HCT116 (cell line): ENCODE data around the gene NFIB. TPM values are rescaled to one million over a fixed set of nuclear protein-coding genes. Genes with fewer than 3 reads are reported as not detected.

ENCODE experiments used
- ATAC-seq: fragments of 200-7000 bp; cut with Tn5 transposase; 2 replicates; pipeline ENCODE4 v1.9.1; 2020; ENCODE audit warnings: mild to moderate bottlenecking, moderate library complexity
- BruUV-seq: library from RNA; stranded (reverse); fragments of 400-500 nt; replicated peaks from 2 replicates; lab custom pipeline; 2021; lab: Mats Ljungman, UMichigan
- CTCF ChIA-PET: fragments of 300-600 bp; sonication (Branson Sonifier 250); formaldehyde crosslinking; loops from one replicate; lab custom pipeline; 2021; ENCODE audit warnings: antibody characterized with exemption; lab: Charles Lee
- POLR2A ChIA-PET: fragments of 300-600, 350-600 bp; sonication (Branson Sonifier 250); formaldehyde crosslinking; loops from one replicate; lab custom pipeline; 2021; ENCODE audit warnings: antibody characterized with exemption; lab: Charles Lee
- RAD21 ChIA-PET, 2 experiments: fragments of 300-600 bp; sonication (Branson Sonifier 250); formaldehyde crosslinking; loops; one replicate each; lab custom pipeline; 2023; ENCODE audit warnings: low total read pairs in 2 of 2; ENCODE audit not compliant: uncharacterized antibody in 2 of 2, unreplicated experiment in 2 of 2, low non-redundant PET in 1 of 2; lab: Charles Lee
- DNase-seq: peaks from one replicate; pipeline ENCODE4 v3.0.0-alpha.2; 2010; ENCODE audit warnings: low read depth, low spot score
- H2AFZ ChIP-seq: fragments of 200-600 bp; shearing (Covaris generic), sonication (generic); 2 replicates; pipeline ENCODE4 v1.6.1; 2017; ENCODE audit warnings: low read depth, mixed run types, mixed read lengths, antibody characterized with exemption, low read length; ENCODE audit not compliant: poor library complexity, severe bottlenecking
- H3K27ac ChIP-seq: 2 replicates; pipeline ENCODE4 v1.5.1; 2012; ENCODE audit warnings: low read depth, low read length
- H3K27me3 ChIP-seq: fragments of 200-600 bp; sonication (generic); 2 replicates; pipeline ENCODE4 v1.6.1; 2016; ENCODE audit warnings: mixed run types, low read length, mixed read lengths; ENCODE audit not compliant: insufficient read depth
- H3K36me3 ChIP-seq, 2 experiments: fragments of 200-500 bp in 1 of 2; fragments of 200-600 bp in 1 of 2; sonication (Bioruptor generic) in 1 of 2; sonication (generic) in 1 of 2; 2 replicates each; pipeline versions ENCODE4 v1.5.1 to v1.6.1; 2014 to 2016; ENCODE audit warnings: low read length in 2 of 2, inconsistent platforms in 1 of 2, mixed read lengths in 1 of 2, mixed run types in 1 of 2; ENCODE audit not compliant: insufficient read depth in 2 of 2, control insufficient read depth in 1 of 2
- H3K4me1 ChIP-seq, 2 experiments: fragments of 200-600 bp in 1 of 2; sonication (generic) in 1 of 2; 2 replicates each; pipeline versions ENCODE4 v1.5.1 to v1.6.1; 2012 to 2017; ENCODE audit warnings: low read length in 2 of 2, inconsistent platforms in 1 of 2, mild to moderate bottlenecking in 1 of 2, mixed read lengths in 1 of 2, mixed run types in 1 of 2, moderate library complexity in 1 of 2; ENCODE audit not compliant: insufficient read depth in 2 of 2, control insufficient read depth in 1 of 2
- H3K4me2 ChIP-seq: fragments of 200-600 bp; sonication (generic); 2 replicates; pipeline ENCODE4 v1.6.1; 2017; ENCODE audit warnings: mixed run types, low read length, mixed read lengths
- H3K4me3 ChIP-seq, 2 experiments: fragments of 200-600 bp in 1 of 2; sonication (generic) in 1 of 2; replicated peaks in 1 of 2; 2 replicates each; pipeline ENCODE4 v1.5.1; 2011 to 2016; ENCODE audit warnings: low read length in 2 of 2, control low read depth in 1 of 2, low read depth in 1 of 2, mild to moderate bottlenecking in 1 of 2, mixed read lengths in 1 of 2, mixed run types in 1 of 2
- H3K79me2 ChIP-seq: fragments of 200-600 bp; sonication (generic); 2 replicates; pipeline ENCODE4 v1.6.1; 2017; ENCODE audit warnings: mild to moderate bottlenecking, mixed run types, low read length, moderate library complexity, mixed read lengths; ENCODE audit not compliant: insufficient read depth
- H3K9ac ChIP-seq: fragments of 200-600 bp; sonication (generic); 2 replicates; pipeline ENCODE4 v1.6.1; 2016; ENCODE audit warnings: low read length, mixed read lengths
- H3K9me2 ChIP-seq: fragments of 200-600 bp; sonication (generic), shearing (Covaris generic); 2 replicates; pipeline ENCODE4 v1.6.1; 2017; ENCODE audit warnings: mixed run types, mild to moderate bottlenecking, moderate library complexity; ENCODE audit not compliant: insufficient read depth
- H3K9me3 ChIP-seq, 2 experiments: fragments of 200-500 bp in 1 of 2; fragments of 200-600 bp in 1 of 2; sonication (Bioruptor generic) in 1 of 2; sonication (generic) in 1 of 2; 2 replicates each; pipeline ENCODE4 v1.6.1; 2014 to 2017; ENCODE audit warnings: low read length in 2 of 2, mixed read lengths in 2 of 2, inconsistent platforms in 1 of 2, low read depth in 1 of 2, mild to moderate bottlenecking in 1 of 2, mixed run types in 1 of 2, moderate library complexity in 1 of 2; ENCODE audit not compliant: control insufficient read depth in 1 of 2, insufficient read depth in 1 of 2
- H4K20me1 ChIP-seq: fragments of 200-600 bp; sonication (generic), shearing (Covaris generic); 2 replicates; pipeline ENCODE4 v1.6.1; 2017; ENCODE audit warnings: mixed run types, mild to moderate bottlenecking, moderate library complexity; ENCODE audit not compliant: insufficient read depth
- CBX3 ChIP-seq: IDR thresholded peaks from 2 replicates; pipeline ENCODE4 v1.6.1; 2012; ENCODE audit warnings: low read depth
- ELF1 ChIP-seq: IDR thresholded peaks from 2 replicates; pipeline ENCODE4 v1.6.1; 2012; ENCODE audit warnings: low read depth, borderline replicate concordance
- EZH2 ChIP-seq: fragments of 200-600 bp; sonication (generic); IDR thresholded peaks from 2 replicates; pipeline ENCODE4 v1.6.1; 2017; ENCODE audit warnings: antibody characterized with exemption, mixed run types
- FOSL1 ChIP-seq: IDR thresholded peaks from 2 replicates; pipeline ENCODE4 v1.6.1; 2012; ENCODE audit warnings: low read depth
- POLR2A ChIP-seq: IDR thresholded peaks from 2 replicates; pipeline ENCODE4 v1.7.0; 2011; ENCODE audit warnings: borderline replicate concordance; ENCODE audit not compliant: insufficient read depth, insufficient read length; ENCODE audit errors: extremely low read depth
- POLR2AphosphoS5 ChIP-seq: IDR thresholded peaks from 2 replicates; pipeline ENCODE4 v1.6.1; 2011; ENCODE audit warnings: mild to moderate bottlenecking, low read depth, low read length, moderate library complexity
- REST ChIP-seq: IDR thresholded peaks from 2 replicates; pipeline ENCODE4 v1.6.1; 2012; ENCODE audit warnings: low read depth
- SIN3A ChIP-seq: IDR thresholded peaks from 2 replicates; pipeline ENCODE4 v1.6.1; 2012; ENCODE audit warnings: low read depth
- SP1 ChIP-seq: IDR thresholded peaks from 2 replicates; pipeline ENCODE4 v1.6.1; 2012; ENCODE audit warnings: low read depth
- SRF ChIP-seq: IDR thresholded peaks from 2 replicates; pipeline ENCODE4 v1.6.1; 2012; ENCODE audit warnings: low read depth
- TCF7L2 ChIP-seq: IDR thresholded peaks from 2 replicates; pipeline ENCODE4 v1.7.0; 2011; ENCODE audit warnings: borderline replicate concordance, inconsistent platforms; ENCODE audit not compliant: insufficient read depth, insufficient read length; ENCODE audit errors: extremely low read depth
- ZBTB33 ChIP-seq: IDR thresholded peaks from 2 replicates; pipeline ENCODE4 v1.6.1; 2011; ENCODE audit warnings: mild to moderate bottlenecking, low read length, moderate library complexity; ENCODE audit not compliant: insufficient replicate concordance; ENCODE audit errors: extremely low read depth
- ZFX ChIP-seq: fragments of 450-650 bp; IDR thresholded peaks from 2 replicates; pipeline ENCODE4 v1.6.1; 2017
- ZNF274 ChIP-seq: fragments of 200-500 bp; sonication (Bioruptor generic); IDR thresholded peaks from 2 replicates; pipeline ENCODE4 v1.6.1; 2014; ENCODE audit warnings: mild to moderate bottlenecking, low read depth, low read length, inconsistent platforms
- intact Hi-C: fragments of 100-400 bp; cut with micrococcal nuclease; formaldehyde crosslinking; loops from 2 replicates; pipeline ENCODE4 v1.10.0; 2022
- total RNA-seq: library from RNA; stranded (reverse); gene quantifications from one replicate; pipeline ENCODE4 v1.2.1, GENCODE V29; 2021; ENCODE audit not compliant: unreplicated experiment
- TF ChIP-seq, protein P1 (sequence below): IDR thresholded peaks from 2 replicates; pipeline ENCODE4 v1.6.1; 2012

Gene NFIB
- total RNA-seq, 1 experiment from 2014 or later = 6.6 TPM

DNA sequence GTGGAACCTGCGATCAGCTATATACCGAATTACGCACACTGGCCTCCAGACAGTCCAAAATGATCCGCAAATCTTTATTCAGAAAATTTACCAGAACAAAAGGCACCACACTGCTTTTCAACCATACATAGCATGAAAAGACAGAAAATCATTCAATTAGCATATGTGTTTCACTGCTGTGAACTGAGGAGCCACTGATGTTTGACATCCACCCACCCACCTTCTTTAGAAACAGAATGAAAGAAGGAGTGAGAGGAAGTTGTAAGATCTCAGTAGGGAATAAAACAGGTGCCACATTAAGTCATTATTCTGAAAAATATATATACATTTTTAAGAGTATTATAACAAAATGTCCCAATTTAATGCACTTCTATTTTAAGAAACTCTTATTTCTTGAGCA lies 156.8 kb downstream of the NFIB start (continued):
- no peak for TF ChIP-seq REST
- TF ChIP-seq ZNF274 = no peak
- no peak for TF ChIP-seq CBX3
- no peak for TF ChIP-seq SRF
- TF ChIP-seq TCF7L2 = no peak

DNA sequence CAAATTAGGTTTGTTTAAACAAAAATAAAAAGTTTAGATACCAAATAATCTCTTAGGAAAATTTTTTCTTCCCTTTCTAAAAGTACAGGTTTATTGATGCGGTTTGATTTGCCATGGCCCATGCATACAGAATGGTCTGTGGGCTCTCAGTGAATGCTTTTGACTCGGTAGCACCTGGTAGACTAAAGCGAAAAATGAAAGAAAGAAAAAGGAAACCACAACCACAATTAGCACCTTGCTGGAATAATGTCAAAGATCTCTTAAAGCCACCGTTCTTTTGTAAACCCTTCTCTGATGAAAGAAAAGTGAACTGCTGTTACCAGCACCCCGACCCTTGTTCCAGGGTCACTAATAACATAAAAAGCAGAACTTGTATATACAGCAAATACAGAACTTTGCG lies 157.9 kb downstream of the NFIB start:
- RAD21 ChIA-PET = no interaction called here
- no TSS peak for BruUV-seq
- DNase-seq = no peak

More for the DNA sequence above, 157.9 kb downstream of the NFIB start:
- ChIA-PET POLR2A (no interaction called here), CTCF (no interaction called here)
- no peak overlapping the region for H2AFZ ChIP-seq
- ATAC-seq = no peak
- no peak for TF ChIP-seq ELF1
- TF ChIP-seq EZH2 = no peak
- no peak for TF ChIP-seq POLR2A
- no peak for TF ChIP-seq SP1
- TF ChIP-seq ZFX = no peak
- no peak for TF ChIP-seq SRF
- no peak for TF ChIP-seq CBX3
- no peak for TF ChIP-seq POLR2AphosphoS5
- TF ChIP-seq, protein P1, sequence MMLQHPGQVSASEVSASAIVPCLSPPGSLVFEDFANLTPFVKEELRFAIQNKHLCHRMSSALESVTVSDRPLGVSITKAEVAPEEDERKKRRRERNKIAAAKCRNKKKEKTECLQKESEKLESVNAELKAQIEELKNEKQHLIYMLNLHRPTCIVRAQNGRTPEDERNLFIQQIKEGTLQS = no peak
- no peak for TF ChIP-seq FOSL1
- TF ChIP-seq SIN3A = no peak
- TF ChIP-seq REST = no peak
- TF ChIP-seq ZBTB33 = no peak
- TF ChIP-seq TCF7L2 = no peak
- no peaks in the 10 kb centered on the region for H3K9me3 ChIP-seq
- intact Hi-C loops = no loop called here
- H3K79me2 ChIP-seq = no peaks in the 10 kb centered on the region
- no peak overlapping the region for H3K9ac ChIP-seq
- H3K4me3 ChIP-seq = no peak overlapping the region
- no peak overlapping the region for H3K4me2 ChIP-seq
- H4K20me1 ChIP-seq = no peaks in the 10 kb centered on the region
- no peak overlapping the region for H3K27ac ChIP-seq
- no peaks in the 10 kb centered on the region for H3K4me1 ChIP-seq
- no peaks in the 10 kb centered on the region for H3K36me3 ChIP-seq
- H3K27me3 ChIP-seq = no peaks in the 10 kb centered on the region
- H3K9me2 ChIP-seq = no peaks in the 10 kb centered on the region
